Gastroesophageal sphincter (tissue), 3 donors: ENCODE results near the gene CFAP73.

Source experiments
- POLR2A ChIP-seq, 2 donors: fragments of 450-650 bp; IDR thresholded peaks; one replicate each; pipeline ENCODE4 v1.6.1; 2017; ENCODE audit warnings: antibody characterized with exemption in 2 of 2, mild to moderate bottlenecking in 2 of 2, moderate library complexity in 1 of 2
- POLR2AphosphoS5 ChIP-seq: sonication (generic); formaldehyde crosslinking; IDR thresholded peaks from one replicate; pipeline ENCODE4 v1.6.1; 2017; ENCODE audit warnings: antibody characterized with exemption
- TF ChIP-seq, protein P1 (sequence below), 4 experiments: fragments of 200-600 bp in 2 of 4; fragments of 450-650 bp in 2 of 4; sonication (generic) in 1 of 4; IDR thresholded peaks; one replicate each; pipeline ENCODE4 v1.5.1; 2017 to 2019; ENCODE audit warnings: antibody characterized with exemption in 4 of 4, mild to moderate bottlenecking in 2 of 4, moderate library complexity in 2 of 4

DNA sequence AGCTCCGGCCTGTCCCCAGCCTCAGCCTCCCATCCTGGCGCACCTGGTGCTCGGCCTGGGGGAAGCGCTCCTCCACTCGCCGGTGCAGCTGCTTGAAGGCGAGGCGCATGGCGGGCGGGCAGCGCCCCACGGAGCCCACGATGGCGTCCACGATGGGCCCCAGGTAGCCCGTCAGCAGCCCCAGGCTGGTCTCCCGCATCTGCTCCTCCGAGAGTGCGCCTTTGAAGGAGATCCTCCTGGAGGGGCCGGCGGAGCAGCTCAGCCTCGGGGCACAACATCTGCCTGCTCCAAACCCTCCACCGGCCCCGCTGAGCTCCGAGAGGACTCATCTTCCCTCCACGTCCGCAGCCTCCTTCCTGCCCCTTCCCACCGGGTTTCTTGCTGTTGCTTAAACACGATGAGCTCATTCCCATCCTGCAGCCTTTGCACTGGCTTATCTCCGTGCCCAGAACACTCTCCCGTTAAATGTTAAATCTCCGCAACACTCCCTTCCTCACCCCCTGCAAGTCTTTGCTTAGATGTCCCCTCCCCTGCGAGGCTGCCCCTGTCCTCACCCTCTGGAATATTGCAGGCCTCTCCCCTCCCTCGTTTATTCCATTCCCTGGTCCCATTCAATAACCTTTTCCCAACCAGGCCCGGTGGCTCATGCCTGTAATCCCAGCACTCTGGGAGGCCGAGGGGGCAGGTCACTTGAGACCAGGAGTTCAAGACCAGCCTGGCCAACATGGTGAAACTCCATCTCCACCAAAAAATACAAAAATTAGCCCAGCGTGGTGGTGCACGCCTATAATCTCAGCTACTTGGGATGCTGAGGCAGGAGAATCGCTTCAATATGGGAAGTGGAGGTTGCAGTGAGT lies 37.3 kb upstream of the CFAP73 start:
- TF ChIP-seq, protein P1, sequence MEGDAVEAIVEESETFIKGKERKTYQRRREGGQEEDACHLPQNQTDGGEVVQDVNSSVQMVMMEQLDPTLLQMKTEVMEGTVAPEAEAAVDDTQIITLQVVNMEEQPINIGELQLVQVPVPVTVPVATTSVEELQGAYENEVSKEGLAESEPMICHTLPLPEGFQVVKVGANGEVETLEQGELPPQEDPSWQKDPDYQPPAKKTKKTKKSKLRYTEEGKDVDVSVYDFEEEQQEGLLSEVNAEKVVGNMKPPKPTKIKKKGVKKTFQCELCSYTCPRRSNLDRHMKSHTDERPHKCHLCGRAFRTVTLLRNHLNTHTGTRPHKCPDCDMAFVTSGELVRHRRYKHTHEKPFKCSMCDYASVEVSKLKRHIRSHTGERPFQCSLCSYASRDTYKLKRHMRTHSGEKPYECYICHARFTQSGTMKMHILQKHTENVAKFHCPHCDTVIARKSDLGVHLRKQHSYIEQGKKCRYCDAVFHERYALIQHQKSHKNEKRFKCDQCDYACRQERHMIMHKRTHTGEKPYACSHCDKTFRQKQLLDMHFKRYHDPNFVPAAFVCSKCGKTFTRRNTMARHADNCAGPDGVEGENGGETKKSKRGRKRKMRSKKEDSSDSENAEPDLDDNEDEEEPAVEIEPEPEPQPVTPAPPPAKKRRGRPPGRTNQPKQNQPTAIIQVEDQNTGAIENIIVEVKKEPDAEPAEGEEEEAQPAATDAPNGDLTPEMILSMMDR (IDR thresholded peaks at IDR 0.05) = no peak
- TF ChIP-seq POLR2AphosphoS5 (no peak), POLR2A (IDR thresholded peaks at IDR 0.05) (no peak)
